ENCODE data around the gene PPP1R15A. TPM values are rescaled to one million over a fixed set of nuclear protein-coding genes. Genes with fewer than 3 reads are reported as not detected.
A peak's percentile ranks its signal among the peaks of the same experiment; 100 is the strongest.
"Not testable (repeated sequence)": the region's sequence is repeated elsewhere in the genome, so short reads cannot be mapped to it uniquely, and the experiment has no call there.

PPP1R15A gene
- total RNA-seq, 2 experiments from 2014 or later = 49.6 to 53.3 TPM

- ChIA-PET CTCF (interaction anchor here (0.6 kb wide), 1 partner anchor 30 kb away, joined by 3 read pairs; no protein-coding TSS in a partner anchor), POLR2A (no interaction called here)
- DNase-seq = no peak
- Mint-ChIP-seq H3K9me3 (no peaks in the 10 kb centered on the region), H3K4me1 (peaks cover 13% of the 10 kb centered on the region), H3K4me3 (no peak overlapping the region), H3K27me3 (peaks cover 5% of the 10 kb centered on the region), H3K27ac (no peak overlapping the region), H3K36me3 (ENCODE audit: low read depth) (no peaks in the 10 kb centered on the region)
Observed at GRCh38 chr19:48862827-48863226, 9.4 kb upstream of the PPP1R15A start.

DNA sequence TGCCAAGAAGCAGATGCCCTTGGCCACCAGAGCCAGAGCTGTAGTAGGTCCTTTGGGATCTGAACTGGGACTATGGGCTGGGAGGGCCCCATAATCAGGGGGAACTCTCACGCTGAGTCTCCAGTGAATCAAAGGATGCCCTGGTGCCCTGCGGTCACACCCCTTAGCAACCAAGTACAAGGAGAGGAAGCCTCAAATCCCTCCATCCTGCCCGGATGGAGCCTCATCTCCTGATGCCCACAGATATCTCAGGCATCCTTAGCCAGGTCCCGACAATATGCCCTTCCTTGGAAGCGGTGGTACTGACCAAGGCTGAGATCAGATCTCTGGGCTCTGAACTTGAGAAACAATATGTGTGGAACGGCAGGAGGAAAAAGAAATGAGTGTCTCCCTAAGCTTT, 5.5 kb upstream of the PPP1R15A start:
- no peak overlapping the region for H3K4me3 Mint-ChIP-seq
- H3K27me3 Mint-ChIP-seq = peaks cover 10% of the 10 kb centered on the region
- no peak for DNase-seq
- peaks cover 4% of the 10 kb centered on the region for H3K4me1 Mint-ChIP-seq
- no peaks in the 10 kb centered on the region for H3K36me3 Mint-ChIP-seq (ENCODE audit: low read depth)
- H3K27ac Mint-ChIP-seq = no peak overlapping the region
- H3K9me3 Mint-ChIP-seq = no peaks in the 10 kb centered on the region
- POLR2A ChIA-PET = no interaction called here
- CTCF ChIA-PET = interaction anchor here (0.7 to 1.6 kb wide), 3 partner anchors 24 to 133 kb away, joined by 3 to 4 read pairs (median 3); partner anchors contain the start of genes GYS1 and RUVBL2

GRCh38 chr19:48867123-48867745, 5.0 kb upstream of the PPP1R15A start:
- H3K4me1 Mint-ChIP-seq = peaks cover 7% of the 10 kb centered on the region
- no peak for DNase-seq
- no peaks in the 10 kb centered on the region for H3K36me3 Mint-ChIP-seq (ENCODE audit: low read depth)
- peaks cover 10% of the 10 kb centered on the region for H3K27me3 Mint-ChIP-seq
- H3K9me3 Mint-ChIP-seq = no peaks in the 10 kb centered on the region
- no peak overlapping the region for H3K27ac Mint-ChIP-seq
- CTCF ChIA-PET = interaction anchor here (0.7 to 1.6 kb wide), 3 partner anchors 25 to 132 kb away, joined by 3 to 4 read pairs (median 3); partner anchors contain the start of genes GYS1 and RUVBL2
- no peak overlapping the region for H3K4me3 Mint-ChIP-seq
- POLR2A ChIA-PET = no interaction called here

DNA sequence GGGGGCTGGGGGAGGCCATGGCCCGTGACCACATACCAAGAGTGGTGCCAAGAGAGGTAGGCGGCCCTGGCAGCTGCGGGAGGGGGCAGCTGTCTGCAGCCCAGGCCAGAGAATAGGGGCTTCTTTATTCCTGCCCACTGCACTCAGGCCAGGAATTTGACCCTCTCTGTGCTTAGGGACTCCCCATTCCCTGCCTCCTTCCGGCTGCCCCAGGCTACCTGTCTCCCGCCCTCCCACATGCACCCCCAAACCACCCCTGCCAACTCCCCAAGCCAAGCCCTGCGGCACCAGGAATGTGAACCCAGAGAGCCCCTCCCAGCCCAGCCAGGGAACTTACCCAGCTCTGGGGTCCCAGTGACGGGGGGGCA, 4.5 kb upstream of the PPP1R15A start:
- Mint-ChIP-seq H3K4me3 (no peak overlapping the region), H3K27me3 (peaks cover 10% of the 10 kb centered on the region), H3K4me1 (peaks cover 8% of the 10 kb centered on the region), H3K9me3 (no peaks in the 10 kb centered on the region), H3K27ac (no peak overlapping the region), H3K36me3 (ENCODE audit: low read depth) (no peaks in the 10 kb centered on the region)
- POLR2A ChIA-PET = no interaction called here
- DNase-seq = no peak
- CTCF ChIA-PET = interaction anchor here (1.6 kb wide), 1 partner anchor 25 kb away, joined by 3 read pairs; no protein-coding TSS in a partner anchor

- POLR2A ChIA-PET = no interaction called here
- DNase-seq = no peak
- H3K4me1 Mint-ChIP-seq = peaks cover 12% of the 10 kb centered on the region
- peaks cover 10% of the 10 kb centered on the region for H3K27me3 Mint-ChIP-seq
- H3K36me3 Mint-ChIP-seq (ENCODE audit: low read depth) = peaks cover 4% of the 10 kb centered on the region
- CTCF ChIA-PET = interaction anchor here (1.0 to 1.2 kb wide), 2 partner anchors 26 to 125 kb away, joined by 3 read pairs; partner anchors contain the start of gene RUVBL2
- no peak within 1 kb of the TSS for H3K4me3 Mint-ChIP-seq
- H3K27ac Mint-ChIP-seq = no peak within 1 kb of the TSS
- no peaks in the 10 kb centered on the region for H3K9me3 Mint-ChIP-seq
Observed at GRCh38 chr19:48868114-48868886, 3.9 kb upstream of the PPP1R15A start, which contains the start of gene PLEKHA4. Gene PLEKHA4 (minus strand): TSS chr19:48868617. CDS start chr19:48867620, 997 bp downstream.

DNA sequence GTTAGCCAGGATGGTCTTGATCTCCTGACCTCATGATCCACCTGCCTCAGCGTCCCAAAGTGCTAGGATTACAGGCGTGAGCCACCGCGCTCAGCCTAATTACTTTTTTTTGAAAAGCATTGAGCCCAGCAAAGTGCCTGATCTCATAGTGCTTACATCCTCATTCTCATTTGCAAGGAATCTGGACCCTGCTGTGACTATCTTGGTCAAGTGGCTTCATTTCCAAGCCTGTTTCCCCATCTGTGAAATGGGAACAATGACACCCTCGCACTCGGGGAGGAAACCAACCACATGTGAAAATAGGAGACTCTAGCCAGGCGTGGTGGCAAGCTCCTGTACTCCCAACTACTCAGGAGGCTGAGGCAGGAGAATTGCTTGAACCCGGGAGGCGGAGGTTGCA, 2.2 kb upstream of the PPP1R15A start:
- DNase-seq = no peak
- no peak overlapping the region for H3K4me3 Mint-ChIP-seq
- ChIA-PET CTCF (no interaction called here), POLR2A (no interaction called here)
- peak overlapping the region; percentile 31 for H3K27ac Mint-ChIP-seq
- peaks cover 10% of the 10 kb centered on the region for H3K27me3 Mint-ChIP-seq
- H3K36me3 Mint-ChIP-seq (ENCODE audit: low read depth) = peaks cover 19% of the 10 kb centered on the region
- H3K9me3 Mint-ChIP-seq = no peaks in the 10 kb centered on the region
- peaks cover 27% of the 10 kb centered on the region for H3K4me1 Mint-ChIP-seq

DNA sequence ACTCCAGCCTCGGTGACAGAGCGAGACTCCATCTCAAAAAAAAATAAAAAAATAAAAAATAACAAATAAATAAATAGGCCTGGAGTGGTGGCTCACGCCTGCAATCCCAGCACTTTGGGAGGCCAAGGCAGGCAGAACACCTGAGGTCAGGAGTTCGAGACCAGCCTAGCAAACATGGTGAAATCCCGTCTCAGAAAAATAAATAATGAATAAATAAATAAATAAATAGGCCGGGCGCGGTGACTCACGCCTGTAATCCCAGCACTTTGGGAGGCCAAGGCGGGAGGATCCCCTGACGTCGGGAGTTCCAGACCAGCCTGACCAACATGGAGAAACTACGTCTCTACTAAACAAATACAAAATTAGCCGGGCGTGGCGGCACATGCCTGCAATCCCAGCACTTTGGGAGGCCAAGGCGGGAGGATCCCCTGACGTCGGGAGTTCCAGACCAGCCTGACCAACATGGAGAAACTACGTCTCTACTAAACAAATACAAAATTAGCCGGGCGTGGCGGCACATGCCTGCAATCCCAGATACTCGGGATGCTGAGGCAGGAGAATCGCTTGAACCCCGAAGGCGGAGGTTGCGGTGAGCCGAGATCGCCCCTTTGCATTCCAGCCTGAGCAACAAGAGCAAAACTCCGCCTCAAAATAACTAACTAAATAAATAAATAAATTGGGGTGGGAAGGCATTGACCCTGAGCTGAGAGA, 595 bp upstream of the PPP1R15A start:
- POLR2A ChIA-PET = interaction anchor here (0.7 to 1.0 kb wide), 3 partner anchors 12 to 122 kb away, joined by 3 to 4 read pairs (median 3); partner anchors contain the start of gene RUVBL2
- Mint-ChIP-seq H3K4me1 (peaks cover 43% of the 10 kb centered on the region), H3K27ac (peak overlapping the region; percentile 98)

DNA sequence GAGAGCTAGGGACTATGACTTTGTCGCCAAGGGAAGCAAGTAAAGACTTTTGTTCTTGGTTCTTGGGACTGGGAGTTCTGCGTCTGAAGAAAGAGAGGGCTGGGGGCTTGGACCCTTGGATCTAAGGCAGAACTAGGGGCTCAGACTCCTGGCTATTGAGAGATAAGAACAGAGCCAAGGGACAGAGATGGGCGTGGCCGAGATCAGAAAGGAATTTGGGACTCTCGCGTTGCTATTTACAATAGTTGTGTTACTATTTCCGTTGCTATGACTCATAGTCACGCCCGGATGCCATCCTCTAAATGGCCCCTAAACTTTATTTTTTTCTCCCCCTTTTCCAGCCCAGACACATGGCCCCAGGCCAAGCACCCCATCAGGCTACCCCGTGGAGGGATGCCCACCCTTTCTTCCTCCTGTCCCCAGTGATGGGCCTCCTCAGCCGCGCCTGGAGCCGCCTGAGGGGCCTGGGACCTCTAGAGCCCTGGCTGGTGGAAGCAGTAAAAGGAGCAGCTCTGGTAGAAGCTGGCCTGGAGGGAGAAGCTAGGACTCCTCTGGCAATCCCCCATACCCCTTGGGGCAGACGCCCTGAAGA, 759 bp downstream of the PPP1R15A start:
- Mint-ChIP-seq H3K36me3 (ENCODE audit: low read depth) (peaks cover 41% of the 10 kb centered on the region), H3K27me3 (peaks cover 4% of the 10 kb centered on the region), H3K9me3 (no peaks in the 10 kb centered on the region), H3K27ac (peak overlapping the region; percentile 98), H3K4me3 (peak overlapping the region; percentile 98), H3K4me1 (peaks cover 50% of the 10 kb centered on the region)
- peak; percentile 90 for DNase-seq
- ChIA-PET POLR2A (no interaction called here), CTCF (interaction anchor here (0.8 to 4.0 kb wide), 5 partner anchors 13 to 120 kb away, joined by 3 to 16 read pairs (median 4); partner anchors contain the start of genes GYS1, RUVBL2 and TULP2)

More for the DNA sequence above, 595 bp upstream of the PPP1R15A start:
- Mint-ChIP-seq H3K4me3 (peak overlapping the region; percentile 98), H3K36me3 (ENCODE audit: low read depth) (peaks cover 33% of the 10 kb centered on the region)
- CTCF ChIA-PET = interaction anchor here (0.5 to 1.6 kb wide), 7 partner anchors 28 to 786 kb away, joined by 3 to 5 read pairs (median 3); partner anchors contain the start of genes GYS1, KDELR1, NUCB1 and RUVBL2
- DNase-seq, H3K9me3 Mint-ChIP-seq, H3K27me3 Mint-ChIP-seq: not testable (repeated sequence)

DNA sequence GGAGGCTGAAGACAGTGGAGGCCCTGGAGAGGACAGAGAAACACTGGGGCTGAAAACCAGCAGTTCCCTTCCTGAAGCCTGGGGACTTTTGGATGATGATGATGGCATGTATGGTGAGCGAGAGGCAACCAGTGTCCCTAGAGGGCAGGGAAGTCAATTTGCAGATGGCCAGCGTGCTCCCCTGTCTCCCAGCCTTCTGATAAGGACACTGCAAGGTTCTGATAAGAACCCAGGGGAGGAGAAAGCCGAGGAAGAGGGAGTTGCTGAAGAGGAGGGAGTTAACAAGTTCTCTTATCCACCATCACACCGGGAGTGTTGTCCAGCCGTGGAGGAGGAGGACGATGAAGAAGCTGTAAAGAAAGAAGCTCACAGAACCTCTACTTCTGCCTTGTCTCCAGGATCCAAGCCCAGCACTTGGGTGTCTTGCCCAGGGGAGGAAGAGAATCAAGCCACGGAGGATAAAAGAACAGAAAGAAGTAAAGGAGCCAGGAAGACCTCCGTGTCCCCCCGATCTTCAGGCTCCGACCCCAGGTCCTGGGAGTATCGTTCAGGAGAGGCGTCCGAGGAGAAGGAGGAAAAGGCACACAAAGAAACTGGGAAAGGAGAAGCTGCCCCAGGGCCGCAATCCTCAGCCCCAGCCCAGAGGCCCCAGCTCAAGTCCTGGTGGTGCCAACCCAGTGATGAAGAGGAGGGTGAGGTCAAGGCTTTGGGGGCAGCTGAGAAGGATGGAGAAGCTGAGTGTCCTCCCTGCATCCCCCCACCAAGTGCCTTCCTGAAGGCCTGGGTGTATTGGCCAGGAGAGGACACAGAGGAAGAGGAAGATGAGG, 1.5 kb downstream of the PPP1R15A start:
- Mint-ChIP-seq H3K9me3 (no peaks in the 10 kb centered on the region), H3K27ac (peak overlapping the region; percentile 98), H3K4me3 (peak overlapping the region; percentile 98), H3K36me3 (ENCODE audit: low read depth) (peaks cover 47% of the 10 kb centered on the region), H3K27me3 (no peaks in the 10 kb centered on the region), H3K4me1 (peaks cover 52% of the 10 kb centered on the region)
- POLR2A ChIA-PET = no interaction called here
- CTCF ChIA-PET = interaction anchor here (0.8 to 4.0 kb wide), 6 partner anchors 12 to 120 kb away, joined by 3 to 16 read pairs (median 6); partner anchors contain the start of genes GYS1, NUCB1, RUVBL2 and TULP2
- DNase-seq = peak; percentile 15

- Mint-ChIP-seq H3K36me3 (ENCODE audit: low read depth) (peaks cover 48% of the 10 kb centered on the region), H3K27ac (peak overlapping the region; percentile 98), H3K4me1 (peaks cover 54% of the 10 kb centered on the region), H3K27me3 (no peaks in the 10 kb centered on the region), H3K9me3 (no peaks in the 10 kb centered on the region), H3K4me3 (peak overlapping the region; percentile 98)
- ChIA-PET CTCF (interaction anchor here (1.1 to 4.0 kb wide), 6 partner anchors 11 to 119 kb away, joined by 3 to 16 read pairs (median 6); partner anchors contain the start of genes GYS1, NUCB1, RUVBL2 and TULP2), POLR2A (no interaction called here)
- peak; percentile 29 for DNase-seq
Observed at GRCh38 chr19:48874303-48875135, 2.3 kb downstream of the PPP1R15A start.

Data from activated CD4-positive, alpha-beta T cell treated with anti-CD3 and anti-CD28 coated beads, Interleukin-2, amount 10 ng/mL, durations not matched to agents 7 days and 5 days (primary cell).